HG02610 (cell line): Measurements from ENCODE around the gene TGFB3.

ENCODE experiments used
- ATAC-seq: cut with Tn5 transposase; IDR thresholded peaks from one replicate; pipeline ENCODE4 v1.9.1; 2021; ENCODE audit warnings: mild to moderate bottlenecking, moderate library complexity; ENCODE audit not compliant: unreplicated experiment

TGFB3 gene

GRCh38 chr14:75987201-75987970, 5.6 kb upstream of the TGFB3 start:
- ATAC-seq: no peak

DNA sequence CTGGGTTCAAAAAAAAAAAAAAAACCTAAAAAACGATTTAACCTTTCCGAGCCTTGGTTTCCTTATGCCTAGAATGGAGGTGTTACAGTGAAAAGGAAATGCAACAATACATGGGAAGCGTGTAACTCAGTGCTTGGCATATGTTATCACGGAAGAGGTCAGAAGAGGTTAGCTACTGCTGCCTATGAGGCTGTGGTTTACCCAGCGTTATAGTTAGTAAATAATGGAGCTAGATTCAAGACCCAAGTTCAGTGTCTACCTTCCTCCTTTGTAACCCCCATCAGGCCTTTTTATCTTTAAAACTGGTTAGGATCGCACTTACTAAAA, 4.6 kb upstream of the TGFB3 start:
- no peak for ATAC-seq

- ATAC-seq: peak; percentile 64
These were observed 4.0 kb upstream of the TGFB3 start, which contains the start of gene IFT43 for GRCh38 chr14:75985618-75986438. Gene IFT43 (plus strand): TSS chr14:75985763. CDS start chr14:75985787, 24 bp downstream.

DNA sequence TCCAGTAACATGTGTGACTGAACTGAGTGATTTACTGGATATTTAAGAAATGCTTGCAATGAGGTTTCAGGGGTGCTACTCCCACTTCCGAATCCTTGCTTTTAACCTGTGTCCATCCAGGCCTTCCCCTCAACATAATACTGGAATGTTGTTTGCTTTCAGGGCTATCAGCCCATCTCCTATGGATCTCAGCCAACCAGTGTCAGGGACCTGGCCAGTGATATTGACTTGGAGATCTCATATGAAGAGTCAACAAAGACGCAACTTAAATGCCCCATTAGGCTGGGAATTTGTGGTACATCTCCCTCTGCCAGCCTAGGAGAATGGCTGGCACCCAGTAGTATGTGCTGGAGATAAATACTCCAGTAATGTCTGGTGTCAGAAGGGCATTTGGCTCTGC, 2.9 kb upstream of the TGFB3 start:
- ATAC-seq: no peak

- ATAC-seq: no peak
These were observed 1.2 kb upstream of the TGFB3 start for GRCh38 chr14:75983019-75983358.

GRCh38 chr14:75982266-75983018, 647 bp upstream of the TGFB3 start:
- peak; percentile 43 for ATAC-seq

- ATAC-seq: no peak
These were observed 939 bp downstream of the TGFB3 start for GRCh38 chr14:75980856-75981255.

GRCh38 chr14:75979648-75980565, 1.9 kb downstream of the TGFB3 start:
- no peak for ATAC-seq

DNA sequence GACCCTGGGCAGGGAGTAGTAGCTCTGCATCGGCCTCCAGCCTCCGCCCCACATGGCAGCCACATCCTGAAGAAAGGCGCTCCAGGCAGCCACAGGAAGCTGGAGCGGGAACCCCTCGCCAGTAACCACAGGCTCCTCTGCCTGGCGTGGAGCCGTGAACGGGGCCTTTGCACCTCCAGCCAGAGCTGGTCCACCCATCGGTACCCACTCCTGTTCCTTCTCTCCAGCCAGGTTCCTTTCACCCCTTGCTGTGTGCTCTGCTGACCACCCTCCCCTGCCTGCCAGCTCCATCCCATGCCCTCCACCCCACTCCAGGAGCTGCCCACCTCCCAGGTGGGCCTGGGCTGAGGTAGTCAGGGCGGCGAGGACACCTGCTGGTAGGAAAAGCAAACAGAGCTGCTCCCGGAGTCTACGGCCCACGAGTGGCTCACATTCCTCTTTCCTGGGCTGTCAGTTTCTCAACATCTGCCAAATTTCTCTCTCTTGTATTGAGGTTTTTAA, 2.7 kb downstream of the TGFB3 start:
- ATAC-seq: no peak

DNA sequence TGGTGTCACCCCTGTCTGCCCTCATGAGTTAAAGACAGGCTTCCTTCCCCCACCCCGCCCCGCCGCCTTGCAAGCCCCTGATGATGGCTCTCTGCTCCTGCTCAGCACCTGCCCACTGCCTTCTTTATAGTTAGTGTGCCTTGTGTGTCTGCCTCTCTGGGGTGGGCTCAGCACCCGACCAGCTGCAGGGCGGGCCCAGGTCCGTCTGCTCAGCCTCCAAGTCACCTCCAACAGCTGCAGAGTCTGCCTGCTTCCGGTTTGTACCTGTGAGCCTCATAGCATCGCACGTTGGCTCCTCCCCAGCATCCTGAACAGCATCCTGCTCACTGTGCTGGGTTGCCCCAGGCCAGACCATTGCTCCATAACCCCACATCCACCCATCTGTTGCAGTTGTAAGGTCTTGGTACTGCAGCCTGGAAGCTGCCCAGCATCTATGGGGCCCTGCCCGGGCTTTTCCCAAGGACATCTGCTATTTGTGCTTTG, 3.5 kb downstream of the TGFB3 start:
- no peak for ATAC-seq

GRCh38 chr14:75977582-75977943, 4.2 kb downstream of the TGFB3 start:
- no peak for ATAC-seq

DNA sequence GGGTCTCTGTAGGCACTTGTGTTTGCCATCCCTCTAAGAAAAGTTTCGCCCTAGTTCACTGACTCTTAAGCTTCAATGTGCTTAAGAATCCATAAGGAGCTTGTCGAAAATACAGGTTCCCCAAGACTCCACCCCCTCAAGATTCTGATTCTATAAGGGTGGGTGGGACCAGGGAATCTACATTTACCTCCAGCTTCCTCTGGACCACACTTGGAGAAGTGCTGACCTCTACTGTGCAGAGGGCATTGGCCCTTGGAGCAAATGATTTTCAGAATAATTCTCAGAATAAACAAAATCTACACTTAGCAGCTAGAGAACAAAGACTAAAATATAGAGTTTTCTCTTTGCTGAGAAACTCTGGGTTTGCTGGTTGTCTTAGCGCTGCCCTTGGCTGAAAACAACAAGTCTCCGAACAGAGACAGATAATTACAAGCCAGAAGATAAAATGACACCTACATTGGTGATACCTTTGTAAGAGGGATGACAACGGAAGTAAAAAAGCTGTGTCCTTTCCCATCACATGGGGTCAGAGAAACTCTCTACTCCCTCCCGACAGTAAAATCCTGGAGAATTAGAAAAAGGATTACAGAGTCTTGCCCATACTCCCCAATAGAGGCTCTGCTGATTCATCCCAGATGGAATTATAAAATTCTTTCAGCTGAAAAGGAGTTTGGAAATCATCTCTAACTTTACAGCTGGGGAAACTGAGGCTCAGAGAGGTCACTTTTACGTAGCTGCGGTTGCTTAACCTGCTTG, 4.8 kb downstream of the TGFB3 start:
- ATAC-seq: no peak

DNA sequence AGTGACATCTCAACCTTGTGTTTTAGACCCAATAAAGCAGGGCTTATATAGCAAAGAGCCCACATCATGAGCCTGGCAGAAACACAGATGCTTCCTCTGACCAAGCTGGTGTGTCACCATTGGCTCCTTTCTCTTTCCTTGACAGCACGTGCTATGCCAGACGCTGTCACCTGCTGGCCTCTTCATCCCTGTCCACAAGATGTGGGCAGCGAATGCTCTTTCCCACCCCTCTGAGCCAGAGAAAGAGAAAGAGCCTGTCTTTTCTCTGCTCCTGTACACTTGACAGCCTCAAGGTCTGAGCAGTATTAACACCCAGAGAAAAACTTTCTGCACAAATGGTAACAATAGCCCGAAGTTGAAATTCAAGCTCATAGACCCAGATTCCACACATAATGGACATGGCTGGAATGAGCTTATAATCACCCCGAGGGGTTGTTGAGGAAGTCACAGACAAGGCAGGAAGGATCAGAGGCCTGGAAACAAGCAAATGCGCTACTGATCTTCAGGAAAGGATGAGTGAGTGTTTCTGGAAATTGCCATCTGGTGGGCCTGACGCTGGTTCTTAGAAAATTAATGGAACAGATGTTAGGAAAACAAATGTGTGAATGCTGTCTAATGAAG, 8.9 kb downstream of the TGFB3 start:
- no peak for ATAC-seq

- no peak for ATAC-seq
These were observed 10.3 kb downstream of the TGFB3 start for GRCh38 chr14:75971509-75971908.

- ATAC-seq: no peak
These were observed 10.8 kb downstream of the TGFB3 start for GRCh38 chr14:75970989-75971388.

GRCh38 chr14:75969891-75970290, 11.9 kb downstream of the TGFB3 start:
- no peak for ATAC-seq

DNA sequence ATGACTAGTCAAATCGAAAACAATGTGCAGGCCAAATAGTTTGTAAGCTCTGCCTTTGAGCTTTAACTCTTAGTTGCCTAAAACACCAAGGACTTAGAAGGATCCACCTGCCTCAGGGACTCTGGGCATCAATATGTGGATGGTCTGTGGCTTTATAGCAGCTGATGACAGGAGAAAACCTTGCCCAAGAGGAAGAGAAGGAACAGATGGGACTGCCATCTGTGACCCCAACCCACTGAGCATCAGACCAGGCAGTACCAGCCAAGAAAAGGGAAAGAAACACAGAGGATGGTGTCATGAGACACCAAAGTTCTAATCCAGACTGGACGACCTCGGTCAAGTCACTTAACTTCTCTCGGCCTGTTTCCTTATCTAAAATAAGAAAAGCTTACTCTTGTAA, 12.7 kb downstream of the TGFB3 start:
- ATAC-seq: no peak

GRCh38 chr14:75968456-75968855, 13.3 kb downstream of the TGFB3 start:
- ATAC-seq: no peak

GRCh38 chr14:75967866-75968265, 13.9 kb downstream of the TGFB3 start:
- no peak for ATAC-seq
